ENCODE data around the gene DGAT2.

- TF ChIP-seq CTCF (tag by site-specific recombination; IDR thresholded peaks at IDR 0.05) (no peak), YY1 (tag by site-specific recombination; IDR thresholded peaks at IDR 0.05) (no peak), ZSCAN16 (tag by site-specific recombination; IDR thresholded peaks at IDR 0.05) (no peak), KLF1 (tag by site-specific recombination; IDR thresholded peaks at IDR 0.05) (no peak), ZBTB17 (tag by site-specific recombination; IDR thresholded peaks at IDR 0.05) (no peak), KLF9 (tag by site-specific recombination; IDR thresholded peaks at IDR 0.05; ENCODE audit: low read depth) (no peak), HOXA7 (CRISPR knock-in tag; IDR thresholded peaks at IDR 0.05; ENCODE audit: borderline replicate concordance) (no peak), ZNF549 (tag by site-specific recombination; IDR thresholded peaks at IDR 0.05) (no peak), REST (tag by site-specific recombination; IDR thresholded peaks at IDR 0.05) (no peak), ZNF146 (tag by site-specific recombination; IDR thresholded peaks at IDR 0.05) (no peak)
These were observed 6.4 kb upstream of the DGAT2 start for GRCh38 chr11:75762158-75762557.

All from HEK293 (cell line).